ENCODE data around the gene KDM2A. TPM values are rescaled to one million over a fixed set of nuclear protein-coding genes. Genes with fewer than 3 reads are reported as not detected.

Gene KDM2A
- total and polyA plus RNA-seq, 7 donors = 15.6 to 67.3 (median 29.0) TPM

- Histone ChIP-seq H3K27me3 (no peaks in the 10 kb centered on the region), H3K4me1 (peaks cover 0 to 62% (median 39%) of the 10 kb centered on the region in 4 donors), H3K4me3 (no peak overlapping the region), H3K36me3 (peaks cover 3 to 37% (median 14%) of the 10 kb centered on the region in 4 donors), H3K27ac (peak overlapping the region; percentile 95 to 97 (median 96)), H3K9me3 (peaks cover 0 to 3% (median 0%) of the 10 kb centered on the region in 4 donors)
- DNase-seq = peak; percentile 71
- no peak for TF ChIP-seq CTCF (IDR thresholded peaks at IDR 0.05)
- TF ChIP-seq POLR2AphosphoS5 (IDR thresholded peaks at IDR 0.05) = peak in 1 of 4 donors; percentile 13
- intact Hi-C loops (cut with DNase I) = no loop called here
- 82 to 87% methylated on average over 7 of the region's 7 CpGs for WGBS, 2 donors
Observed at GRCh38 chr11:67290801-67291200, 171.7 kb downstream of the KDM2A start.

GRCh38 chr11:67291481-67292381, 172.7 kb downstream of the KDM2A start:
- TF ChIP-seq CTCF (IDR thresholded peaks at IDR 0.05) (no peak), POLR2AphosphoS5 (IDR thresholded peaks at IDR 0.05) (no peak), POLR2A (IDR thresholded peaks at IDR 0.05) (no peak), EP300 (IDR thresholded peaks at IDR 0.05) (no peak)
- Histone ChIP-seq H3K9me3 (peaks cover 0 to 3% (median 0%) of the 10 kb centered on the region in 4 donors), H3K27ac (peak overlapping the region in 2 of 4 donors; percentile 95), H3K27me3 (no peaks in the 10 kb centered on the region), H3K4me1 (peaks cover 0 to 57% (median 39%) of the 10 kb centered on the region in 4 donors), H3K4me3 (no peak overlapping the region), H3K36me3 (peaks cover under 1 to 34% (median 14%) of the 10 kb centered on the region in 4 donors)
- intact Hi-C loops (cut with DNase I) = no loop called here
- DNase-seq = peak; percentile 66
- WGBS, 2 donors = 95 to 96% methylated on average over 33 of the region's 33 CpGs

- Histone ChIP-seq H3K9me3 (peaks cover 0 to 3% (median 0%) of the 10 kb centered on the region in 4 donors), H3K4me1 (peaks cover 0 to 48% (median 30%) of the 10 kb centered on the region in 4 donors), H3K27ac (no peak overlapping the region), H3K4me3 (no peak overlapping the region), H3K27me3 (no peaks in the 10 kb centered on the region), H3K36me3 (peaks cover 4 to 33% (median 14%) of the 10 kb centered on the region in 4 donors)
- DNase-seq = no peak
- intact Hi-C loops (cut with DNase I) = no loop called here
- TF ChIP-seq CTCF (IDR thresholded peaks at IDR 0.05) (no peak), POLR2A (IDR thresholded peaks at IDR 0.05) (no peak), EP300 (IDR thresholded peaks at IDR 0.05) (no peak), POLR2AphosphoS5 (IDR thresholded peaks at IDR 0.05) (no peak)
- 59 to 62% methylated on average over 3 of the region's 3 CpGs for WGBS, 2 donors
Observed at GRCh38 chr11:67292671-67293070, 173.6 kb downstream of the KDM2A start.

- no peak for TF ChIP-seq POLR2AphosphoS5 (IDR thresholded peaks at IDR 0.05)
- no peak for TF ChIP-seq CTCF (IDR thresholded peaks at IDR 0.05)
- intact Hi-C loops (cut with DNase I) = no loop called here
- WGBS, 2 donors = 47 to 52% methylated on average over 3 of the region's 3 CpGs
- no peak for DNase-seq
- Histone ChIP-seq H3K27me3 (no peaks in the 10 kb centered on the region), H3K27ac (no peak overlapping the region), H3K4me1 (peaks cover 0 to 43% (median 26%) of the 10 kb centered on the region in 4 donors), H3K9me3 (peaks cover 0 to 3% (median 0%) of the 10 kb centered on the region in 4 donors), H3K36me3 (peaks cover 4 to 36% (median 14%) of the 10 kb centered on the region in 4 donors), H3K4me3 (no peak overlapping the region)
Observed at GRCh38 chr11:67293090-67293489, 174.0 kb downstream of the KDM2A start.
